NCI-H2227 (cell line): Measurements from ENCODE around the gene INPP5B.

ENCODE experiments used
- DNase-seq: peaks from one replicate; lab custom pipeline; 2025; ENCODE audit not compliant: unreplicated experiment; lab: John Stamatoyannopoulos, UW

The INPP5B gene

DNA sequence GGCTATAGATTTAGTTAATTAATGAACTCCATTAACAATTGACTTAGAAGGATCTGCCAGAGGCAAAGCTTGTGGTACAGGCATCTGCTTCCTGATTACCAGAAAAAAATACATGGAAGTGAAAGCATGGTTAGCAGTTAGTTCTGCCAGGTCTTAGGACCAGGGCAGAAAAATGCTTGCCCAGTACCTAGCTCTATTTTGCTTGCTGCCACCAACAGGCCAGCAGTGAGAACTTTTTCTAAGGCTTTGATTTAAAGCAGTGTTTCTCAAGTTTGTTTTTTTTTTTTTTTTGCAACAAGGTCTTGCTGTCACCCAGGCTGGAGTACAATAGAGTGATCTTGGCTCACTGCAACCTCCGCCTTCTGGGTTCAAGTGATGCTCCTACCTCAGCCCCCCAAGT lies 71.0 kb downstream of the INPP5B start:
- DNase-seq, result no peak

DNA sequence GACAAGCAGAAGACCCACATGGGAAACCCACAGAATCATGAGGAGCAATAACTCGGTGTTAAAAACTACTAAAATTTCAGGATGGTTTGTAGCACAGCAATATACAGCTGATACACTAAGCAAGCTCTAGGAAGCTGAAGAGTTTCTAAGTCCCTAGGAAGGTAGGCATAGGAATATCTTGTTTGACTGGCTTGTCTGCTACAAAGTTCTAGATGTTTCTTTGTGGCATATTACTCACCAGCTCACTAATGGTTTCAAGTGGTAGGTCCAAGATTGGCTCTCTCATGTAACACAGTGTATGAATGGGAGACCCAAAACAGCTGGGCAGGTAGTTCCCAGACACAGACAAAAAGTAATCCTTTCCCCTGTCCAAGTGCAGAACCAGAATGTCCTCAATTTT lies 74.2 kb downstream of the INPP5B start:
- no peak for DNase-seq

DNA sequence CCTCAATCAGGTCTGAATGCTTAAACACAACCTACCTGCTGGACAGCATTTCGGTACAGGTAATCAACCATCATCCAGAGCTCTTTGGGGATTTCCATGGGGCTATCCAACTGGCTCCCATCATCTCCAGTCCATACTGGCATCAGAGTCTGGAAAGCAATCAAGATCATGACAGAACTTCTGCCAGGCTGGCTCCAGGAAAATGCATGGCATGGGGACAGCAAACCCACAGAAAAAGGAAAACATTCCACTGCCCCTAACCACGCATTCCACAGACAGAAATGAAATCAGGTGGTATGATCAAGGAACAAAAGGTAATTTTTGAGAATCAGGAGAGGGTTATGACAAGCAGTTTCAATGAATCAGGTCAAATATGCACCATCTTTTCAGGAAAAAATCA lies 78.4 kb downstream of the INPP5B start:
- DNase-seq, result no peak

DNA sequence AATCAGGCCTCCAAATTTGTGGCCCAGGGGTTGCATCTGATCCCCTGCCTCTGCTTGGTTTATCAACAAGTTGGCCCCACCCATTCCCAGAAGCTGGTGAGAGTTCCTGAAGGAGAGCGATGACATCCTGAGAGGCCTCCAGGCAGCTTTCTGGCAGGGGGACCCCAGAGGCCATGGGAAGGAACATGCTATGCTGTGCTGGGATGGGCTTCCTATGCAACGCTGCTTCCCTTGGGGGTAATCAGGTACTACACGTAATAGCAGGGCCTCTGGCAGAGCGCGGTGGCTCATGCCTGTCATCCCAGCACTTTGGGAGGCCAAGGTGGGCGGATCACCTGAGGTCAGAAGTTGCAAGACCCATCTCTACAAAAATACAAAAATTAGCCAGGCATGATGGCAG lies 79.1 kb downstream of the INPP5B start:
- no peak for DNase-seq

DNA sequence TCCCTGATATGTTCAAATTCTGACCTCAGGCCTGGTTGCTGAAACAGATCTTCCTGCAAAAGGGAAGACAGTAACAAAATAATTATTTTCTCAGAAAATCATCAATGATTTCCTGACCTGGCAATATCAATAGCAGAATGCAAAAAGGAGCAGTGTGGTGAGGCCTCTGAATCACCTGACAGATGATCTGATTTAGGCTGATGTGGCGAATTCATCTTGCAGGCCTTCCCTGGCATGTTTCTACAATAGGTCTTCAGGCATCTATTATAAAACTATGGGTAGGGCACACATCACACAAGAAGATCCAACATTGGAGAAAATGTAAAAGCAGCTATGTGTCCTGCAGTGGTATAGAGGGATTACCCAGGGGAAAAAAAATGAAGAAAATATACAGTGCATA lies 80.4 kb downstream of the INPP5B start:
- no peak for DNase-seq

DNA sequence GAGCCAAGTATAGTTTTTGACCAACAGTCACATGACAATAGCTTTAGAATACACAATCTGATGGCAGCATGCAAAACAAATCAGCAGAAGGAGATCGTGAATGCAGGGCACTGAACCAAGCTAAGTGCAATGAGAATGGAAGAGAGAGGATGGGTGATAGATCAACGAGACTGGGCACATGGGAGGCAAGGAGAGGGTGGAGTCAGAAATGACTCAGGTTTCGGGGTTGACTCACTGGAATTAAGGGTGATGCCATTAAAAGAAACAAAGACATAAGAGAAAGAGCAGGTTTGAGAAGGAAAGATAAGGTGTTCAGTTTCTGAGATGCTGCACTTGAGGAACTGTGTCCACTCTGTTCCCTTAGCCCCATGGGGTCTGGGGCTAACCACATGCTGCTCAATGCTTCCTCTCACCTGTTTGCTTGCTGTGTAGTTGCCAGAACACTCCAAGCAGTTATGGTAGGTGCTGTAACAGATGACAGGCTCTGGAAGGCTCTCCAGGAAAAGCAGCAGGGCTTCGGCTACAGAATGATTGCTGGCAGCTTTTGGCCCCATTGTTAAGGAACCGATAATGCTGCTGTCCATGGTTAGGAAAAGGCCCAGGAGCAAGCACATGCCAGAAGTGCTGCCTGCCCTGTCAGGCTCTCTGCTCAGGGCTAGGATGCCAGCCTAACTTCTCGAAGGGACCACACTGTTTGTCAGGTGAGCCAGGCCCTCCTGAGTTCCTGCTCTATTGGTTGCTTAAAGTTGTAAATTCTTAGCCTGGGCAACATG lies 81.3 kb downstream of the INPP5B start:
- DNase-seq, result no peak

DNA sequence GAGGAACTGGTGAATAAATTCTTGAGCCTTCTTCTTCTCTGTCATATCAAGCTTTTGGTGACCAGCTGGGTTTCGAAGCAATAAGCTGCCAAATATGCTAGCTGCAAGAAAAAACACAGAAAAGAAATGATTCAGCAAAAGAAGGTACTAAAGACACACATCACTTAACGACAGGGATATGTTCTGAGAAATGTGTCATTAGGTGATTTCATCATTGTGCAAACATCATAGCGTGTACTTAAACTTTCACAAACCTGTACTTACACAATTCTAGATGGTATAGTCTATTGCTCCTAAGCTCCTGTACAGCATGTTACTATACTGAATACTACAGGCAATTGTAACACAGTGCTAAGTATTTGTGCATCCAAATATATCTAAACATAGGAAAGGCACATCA lies 84.5 kb downstream of the INPP5B start:
- DNase-seq, result peak; percentile 75

DNA sequence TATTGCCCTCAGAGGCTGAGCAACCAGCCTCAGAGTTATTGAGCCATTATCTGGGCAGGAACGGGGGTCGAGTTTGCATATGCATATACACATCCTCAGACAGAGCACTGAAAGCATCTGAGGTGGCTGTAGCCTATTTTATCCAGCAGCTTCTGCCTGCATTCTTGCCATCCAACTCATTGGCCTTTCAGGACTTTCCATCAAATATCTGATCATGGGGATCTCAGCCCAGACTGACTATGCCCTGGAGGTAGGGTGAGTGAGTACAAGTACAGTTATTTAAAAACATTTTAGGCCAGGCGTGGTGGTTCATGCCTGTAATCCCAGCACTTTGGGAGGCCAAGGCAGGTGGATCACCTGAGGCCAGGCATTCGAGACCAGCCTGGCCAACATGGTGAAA lies 85.7 kb downstream of the INPP5B start:
- DNase-seq, result no peak

DNA sequence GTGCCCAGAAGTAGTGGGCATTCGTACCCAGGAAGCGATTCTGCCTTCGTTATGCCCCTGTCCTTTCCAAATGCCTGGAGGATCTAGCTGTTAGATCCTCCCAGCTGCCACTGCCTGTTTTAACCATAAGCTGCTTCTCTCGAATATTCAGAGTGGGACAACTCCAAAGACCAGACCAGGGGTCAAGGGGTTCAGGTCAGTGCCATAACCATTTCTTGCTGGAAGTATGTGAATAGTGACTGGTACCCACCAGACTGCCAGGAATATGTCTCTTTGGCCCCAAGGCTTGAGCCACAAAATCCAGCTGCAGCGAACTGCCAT lies 86.5 kb downstream of the INPP5B start:
- DNase-seq, result no peak

DNA sequence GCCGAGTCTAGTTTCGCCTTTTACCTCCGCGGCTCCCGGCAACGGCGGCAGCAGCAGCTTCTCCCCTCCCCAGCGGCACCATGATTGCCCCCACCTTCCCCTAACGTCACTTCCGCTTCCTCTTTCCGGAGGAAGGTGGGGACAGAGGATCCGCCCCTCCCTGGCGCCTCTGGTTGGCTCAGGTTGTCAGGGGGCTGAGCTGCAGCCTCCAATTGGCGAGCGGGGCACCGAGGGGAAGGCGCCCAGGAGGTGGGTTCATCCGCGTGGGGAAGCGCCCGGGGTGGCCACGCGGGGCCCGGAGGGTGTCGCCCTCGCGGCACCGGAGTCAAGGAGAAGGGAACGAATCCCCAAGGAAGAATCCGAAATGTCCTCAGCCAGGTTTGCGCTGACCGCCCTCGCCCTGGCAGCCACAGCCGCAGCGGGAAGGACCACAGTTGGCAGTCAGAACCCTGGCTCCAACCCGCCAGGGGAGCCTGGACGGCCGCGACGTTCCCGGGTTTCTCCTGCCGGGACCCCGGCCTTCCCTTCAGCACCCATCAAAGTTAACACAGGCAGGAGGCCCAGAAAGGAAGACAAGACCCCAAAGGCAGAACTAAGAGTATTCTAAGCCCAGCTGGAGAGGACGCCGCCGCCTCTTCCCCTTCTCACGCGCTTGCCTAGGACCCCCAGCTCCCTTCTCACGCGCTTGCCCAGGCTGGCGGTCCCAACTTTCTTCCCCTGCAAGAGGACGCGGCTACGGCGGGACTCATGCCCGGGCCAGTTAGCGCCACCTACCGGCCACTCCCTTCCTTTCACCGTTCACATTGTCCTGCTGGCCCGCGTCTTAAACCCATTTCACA lies 87.1 kb downstream of the INPP5B start, which contains the start of gene MTF1:
Gene MTF1, minus strand, starts transcription at position 86 of the 839 bp plus-strand sequence. CDS start 1,934 bp downstream, outside the sequence.
- peak; percentile 97 for DNase-seq

DNA sequence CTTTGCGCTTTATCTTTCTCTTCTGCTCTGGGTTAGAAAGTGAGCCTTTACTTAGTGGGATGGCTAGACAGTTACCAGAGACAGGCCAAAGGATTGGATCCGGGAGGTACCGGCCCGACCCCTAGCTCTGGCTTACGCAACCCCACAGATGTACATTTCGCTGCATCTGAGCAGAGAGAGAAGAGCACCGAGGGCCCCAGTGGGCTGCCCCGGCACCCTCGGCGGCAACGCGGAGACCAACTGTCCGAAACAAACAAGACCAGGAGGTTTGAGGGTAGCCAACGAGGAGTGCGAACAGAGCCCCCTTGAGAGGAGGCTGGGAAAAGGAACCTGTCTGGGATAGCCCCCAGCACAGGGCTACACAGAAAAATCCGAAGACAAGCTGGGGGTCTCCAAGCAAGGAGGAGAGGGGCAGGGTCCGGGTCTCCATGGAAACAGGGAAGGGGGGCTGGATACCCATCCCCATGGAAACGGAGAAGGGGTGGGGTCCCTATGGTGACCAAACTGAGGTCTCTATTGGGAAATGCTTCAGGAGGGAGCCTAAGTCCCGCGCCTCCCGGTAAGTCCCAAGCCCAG lies 87.8 kb downstream of the INPP5B start:
- peak; percentile 86 for DNase-seq

DNA sequence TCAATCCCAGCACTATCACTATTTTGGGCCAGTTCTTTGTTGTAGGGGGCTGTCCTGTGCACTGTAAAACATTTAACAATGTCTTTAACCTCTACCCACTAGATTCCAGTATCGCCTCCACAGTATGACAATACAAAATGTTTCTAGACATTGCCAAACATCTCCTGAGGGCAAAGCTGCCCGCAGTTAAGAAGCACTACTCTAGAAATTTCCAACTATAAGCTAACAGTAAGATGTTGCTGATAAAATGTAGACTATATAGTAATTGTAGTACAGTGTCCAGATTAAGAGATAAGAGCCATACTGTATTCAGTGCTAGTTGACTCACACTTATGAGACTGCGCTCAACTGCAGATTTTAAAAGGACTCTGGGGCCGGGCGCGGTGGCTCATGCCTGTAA lies 92.4 kb downstream of the INPP5B start:
- DNase-seq, result no peak

DNA sequence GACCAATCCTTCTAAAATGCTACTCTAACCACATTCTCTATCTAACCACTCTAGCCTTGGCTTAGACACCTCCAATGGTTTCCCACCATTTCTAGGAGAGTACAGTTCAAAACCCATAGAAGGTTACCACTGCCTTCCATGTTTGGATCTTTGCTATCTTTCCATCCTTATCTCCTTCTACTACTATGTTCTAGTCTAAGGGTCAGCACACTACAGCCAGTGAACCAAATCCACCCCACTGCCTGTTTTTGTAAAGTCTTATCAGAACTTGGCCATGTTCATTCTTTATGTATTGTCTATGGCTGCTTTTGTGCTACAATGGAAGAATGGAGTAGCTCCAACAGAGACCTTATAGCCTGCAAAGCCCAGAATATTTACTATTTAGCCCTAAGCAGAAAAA lies 93.7 kb downstream of the INPP5B start:
- DNase-seq, result no peak

DNA sequence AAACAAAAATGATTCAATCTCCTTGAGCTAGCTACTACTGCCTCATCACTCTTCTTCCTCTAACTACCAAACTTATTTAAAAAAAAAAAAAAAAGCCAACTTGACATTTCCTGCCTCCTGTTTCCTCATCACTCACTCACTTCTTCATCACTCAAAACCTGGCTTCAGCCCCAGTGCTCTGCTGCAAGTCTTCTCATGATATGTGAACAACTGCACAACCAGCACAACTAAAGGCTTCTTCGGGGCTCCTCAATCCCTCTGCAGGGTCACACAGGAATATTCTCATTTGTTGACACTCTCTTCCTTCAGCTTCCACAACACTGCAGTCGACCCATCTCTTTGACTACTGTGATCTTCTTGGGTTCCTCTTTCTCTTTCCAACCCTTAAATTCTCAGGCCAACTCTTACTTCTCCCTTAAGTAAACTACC lies 95.1 kb downstream of the INPP5B start:
- no peak for DNase-seq

DNA sequence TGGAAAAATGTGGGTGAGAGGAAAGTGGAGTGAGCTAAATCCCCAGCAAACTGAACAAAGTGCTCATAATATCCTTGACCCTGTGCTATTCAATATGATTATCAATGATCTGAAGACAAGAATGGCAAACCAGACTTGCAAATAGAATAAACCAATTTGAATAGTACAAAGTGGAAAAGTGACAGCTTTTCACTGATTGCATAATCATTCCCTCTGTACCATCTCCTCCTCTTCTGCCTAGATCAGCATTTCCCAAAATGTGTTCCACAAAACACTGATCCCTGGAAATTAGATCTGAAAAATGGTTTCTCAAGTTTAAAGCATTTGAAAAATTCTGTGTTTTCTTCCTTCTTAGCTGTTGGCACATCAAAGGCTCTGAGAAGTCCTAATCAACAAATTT lies 95.6 kb downstream of the INPP5B start:
- DNase-seq, result no peak

DNA sequence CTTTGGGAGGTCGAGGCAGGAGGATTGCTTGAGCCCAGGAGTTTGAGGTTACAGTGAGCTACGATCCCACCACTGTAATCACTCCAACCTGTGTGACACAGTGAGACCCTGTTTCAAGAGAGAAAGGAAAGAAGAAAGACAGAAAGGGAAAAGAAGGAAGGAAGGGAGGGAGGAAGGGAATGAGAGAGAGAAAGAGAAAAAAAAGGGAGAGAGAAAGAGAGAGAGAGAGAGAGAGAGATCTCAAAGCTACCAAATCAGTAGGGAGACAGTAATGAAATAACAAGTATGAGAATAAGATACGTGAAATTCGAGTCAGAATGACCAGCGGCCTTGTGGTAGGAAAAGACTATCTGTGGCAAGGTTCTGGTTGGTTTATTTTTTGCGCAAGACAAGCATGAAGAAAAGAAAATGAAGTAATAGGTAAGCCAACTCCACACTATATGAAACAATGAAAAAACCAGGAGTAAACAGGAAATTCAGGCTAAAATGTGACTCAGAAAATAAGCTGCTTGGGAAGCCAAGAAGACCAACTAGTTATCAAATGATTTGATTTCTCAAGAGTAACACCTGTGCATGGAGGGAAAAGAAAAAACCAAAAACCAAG lies 96.4 kb downstream of the INPP5B start:
- no peak for DNase-seq

DNA sequence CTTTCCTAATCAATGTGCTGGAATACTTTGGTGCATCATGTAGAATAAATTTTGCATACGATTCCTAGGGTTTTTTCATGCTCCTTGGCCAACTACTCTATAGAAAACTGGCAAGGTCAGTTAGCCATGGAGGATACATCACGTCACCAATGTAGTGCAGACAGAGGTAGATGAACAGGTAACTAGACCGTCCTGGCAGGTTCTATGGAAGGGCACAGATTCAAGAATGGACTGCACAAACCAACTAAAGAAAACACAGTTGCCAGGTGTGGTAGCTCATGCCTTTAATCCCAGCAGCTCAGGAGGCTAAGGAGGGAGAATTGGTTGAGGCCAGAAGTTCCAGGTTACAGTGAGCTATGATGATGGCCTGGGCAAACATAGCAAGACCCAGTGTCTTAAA lies 97.4 kb downstream of the INPP5B start:
- DNase-seq, result no peak

DNA sequence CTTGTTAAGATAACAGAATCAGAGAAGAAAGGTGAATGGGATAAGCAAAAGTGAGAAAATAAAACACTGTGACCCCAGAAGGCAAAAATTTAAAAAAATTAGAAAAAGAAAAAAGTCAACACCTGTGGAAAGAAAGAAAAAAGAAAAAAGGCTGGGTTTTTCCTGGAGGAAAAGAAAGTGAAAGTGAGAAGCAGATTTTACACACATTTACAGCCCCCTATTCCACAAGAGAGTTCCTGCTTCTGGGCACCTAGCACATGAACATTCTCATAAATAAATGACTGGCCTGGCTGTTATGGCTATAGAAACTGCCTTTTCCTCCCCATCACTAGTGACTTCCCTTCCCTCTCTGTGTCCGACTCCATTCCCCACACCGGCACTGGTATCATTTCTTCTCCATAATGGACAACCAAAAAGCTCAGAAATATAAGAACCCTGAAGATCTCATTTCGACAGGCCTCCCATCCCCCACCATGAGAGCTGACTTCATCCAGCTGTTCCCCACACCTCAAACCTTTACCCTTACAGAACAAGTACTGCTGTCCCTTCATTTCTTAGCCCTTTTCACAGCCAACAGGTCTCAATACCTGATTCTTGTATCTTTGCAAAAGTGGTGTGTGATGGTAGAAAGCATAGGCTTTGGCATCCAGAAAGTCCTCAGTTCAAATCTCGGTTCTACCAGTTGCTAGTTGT lies 100.1 kb downstream of the INPP5B start:
- DNase-seq, result no peak

DNA sequence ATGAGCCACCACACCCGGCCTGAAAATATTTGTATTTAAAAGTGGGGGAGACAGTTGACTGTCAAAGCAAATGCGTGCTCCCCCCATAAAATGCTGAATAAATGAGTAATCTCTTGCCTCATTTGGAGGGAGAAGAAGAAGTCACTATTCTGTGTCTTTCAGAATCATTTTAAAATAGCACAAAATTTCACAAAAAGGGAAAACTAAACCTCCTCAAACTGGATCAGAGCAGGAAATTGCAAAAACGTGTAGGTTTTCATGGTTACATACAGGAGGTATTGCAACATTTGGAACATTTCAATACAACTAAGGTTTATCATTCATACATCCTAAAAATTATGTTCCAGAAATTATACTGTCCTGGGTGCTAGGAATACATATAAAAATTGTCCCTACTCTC lies 101.1 kb downstream of the INPP5B start:
- DNase-seq, result no peak

DNA sequence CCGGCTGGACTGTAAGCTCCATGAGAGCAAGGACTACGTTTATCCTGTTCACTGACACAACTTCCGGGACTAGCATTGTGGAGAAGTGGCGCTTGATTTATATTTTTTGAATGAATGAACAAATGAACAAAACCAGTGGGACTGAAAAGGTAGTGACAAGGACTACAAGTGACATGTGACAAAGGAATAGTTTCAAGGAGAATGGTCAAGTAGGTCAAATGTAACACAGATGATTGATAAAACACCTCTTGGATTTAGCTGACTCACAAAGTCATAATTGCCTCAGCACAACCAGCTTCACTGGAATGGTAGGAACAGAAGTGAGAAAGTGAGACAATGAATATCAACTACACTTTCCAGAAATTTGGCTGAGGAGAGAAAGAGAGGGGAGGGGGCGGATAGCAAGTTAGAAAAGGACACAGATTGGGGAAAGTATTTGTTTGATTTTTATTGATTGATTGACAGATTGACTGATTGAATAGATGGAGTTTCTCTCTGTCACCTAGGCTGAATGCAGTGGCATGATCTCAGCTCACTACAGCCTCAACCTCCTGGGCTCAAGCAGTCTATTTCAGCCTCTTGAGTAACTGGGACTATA lies 101.7 kb downstream of the INPP5B start:
- no peak for DNase-seq

DNA sequence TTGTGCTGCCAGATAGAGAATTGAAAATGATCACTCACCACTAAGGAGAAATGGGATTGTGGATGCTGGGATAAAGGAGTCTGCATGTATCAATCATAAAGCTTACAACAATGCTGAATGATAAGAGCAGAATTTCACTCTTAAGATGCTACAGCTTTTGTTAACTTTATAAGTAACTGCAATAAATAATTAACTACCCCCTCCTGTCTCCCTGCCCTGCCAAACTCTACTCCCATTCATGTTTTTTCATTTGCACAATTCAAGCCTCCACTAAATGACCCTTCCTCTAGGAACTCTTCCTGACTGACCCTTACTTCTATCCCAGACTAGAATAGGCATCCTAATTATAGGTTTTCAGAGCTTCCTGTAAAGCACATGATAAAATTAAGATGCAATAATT lies 102.3 kb downstream of the INPP5B start:
- no peak for DNase-seq
